ENCODE data around the gene R3HDML. TPM values are rescaled to one million over a fixed set of nuclear protein-coding genes. Genes with fewer than 3 reads are reported as not detected.
A peak's percentile ranks its signal among the peaks of the same experiment; 100 is the strongest.

R3HDML gene
- total RNA-seq, 1 donor from 2014 or later, result not detected

GRCh38 chr20:44384423-44385027 lies 47.7 kb downstream of the R3HDML start:
- Mint-ChIP-seq H3K27ac (no peak overlapping the region), H3K4me3 (ENCODE audit: low read depth) (no peak overlapping the region), H3K27me3 (no peaks in the 10 kb centered on the region), H3K9me3 (ENCODE audit: low read depth) (no peaks in the 10 kb centered on the region), H3K4me1 (ENCODE audit: low read depth) (peaks cover 5% of the 10 kb centered on the region), H3K36me3 (ENCODE audit: insufficient read depth) (peaks cover 2% of the 10 kb centered on the region)
- peak; percentile 73 for DNase-seq (ENCODE audit: low spot score, unreplicated experiment)
- TF ChIP-seq CTCF (IDR thresholded peaks at IDR 0.05; ENCODE audit: unreplicated experiment), result peak; percentile 86

GRCh38 chr20:44388466-44389023 lies 51.7 kb downstream of the R3HDML start:
- Mint-ChIP-seq H3K4me1 (ENCODE audit: low read depth) (peaks cover 2% of the 10 kb centered on the region), H3K27me3 (no peaks in the 10 kb centered on the region), H3K4me3 (ENCODE audit: low read depth) (no peak overlapping the region), H3K27ac (no peak overlapping the region), H3K9me3 (ENCODE audit: low read depth) (no peaks in the 10 kb centered on the region), H3K36me3 (ENCODE audit: insufficient read depth) (peaks cover 2% of the 10 kb centered on the region)
- DNase-seq (ENCODE audit: low spot score, unreplicated experiment), result no peak
- peak; percentile 71 for TF ChIP-seq CTCF (IDR thresholded peaks at IDR 0.05; ENCODE audit: unreplicated experiment)

GRCh38 chr20:44389871-44390270 lies 53.0 kb downstream of the R3HDML start:
- no peaks in the 10 kb centered on the region for H3K9me3 Mint-ChIP-seq (ENCODE audit: low read depth)
- no peak for TF ChIP-seq CTCF (IDR thresholded peaks at IDR 0.05; ENCODE audit: unreplicated experiment)
- peaks cover 12% of the 10 kb centered on the region for H3K4me1 Mint-ChIP-seq (ENCODE audit: low read depth)
- no peak overlapping the region for H3K4me3 Mint-ChIP-seq (ENCODE audit: low read depth)
- H3K36me3 Mint-ChIP-seq (ENCODE audit: insufficient read depth), result peaks cover 2% of the 10 kb centered on the region
- H3K27ac Mint-ChIP-seq, result no peak overlapping the region
- H3K27me3 Mint-ChIP-seq, result no peaks in the 10 kb centered on the region
- DNase-seq (ENCODE audit: low spot score, unreplicated experiment), result no peak

GRCh38 chr20:44390280-44390679 lies 53.4 kb downstream of the R3HDML start:
- Mint-ChIP-seq H3K4me1 (ENCODE audit: low read depth) (peaks cover 13% of the 10 kb centered on the region), H3K27me3 (no peaks in the 10 kb centered on the region), H3K4me3 (ENCODE audit: low read depth) (no peak overlapping the region), H3K9me3 (ENCODE audit: low read depth) (no peaks in the 10 kb centered on the region), H3K27ac (no peak overlapping the region), H3K36me3 (ENCODE audit: insufficient read depth) (peaks cover 2% of the 10 kb centered on the region)
- DNase-seq (ENCODE audit: low spot score, unreplicated experiment), result no peak
- no peak for TF ChIP-seq CTCF (IDR thresholded peaks at IDR 0.05; ENCODE audit: unreplicated experiment)

GRCh38 chr20:44392088-44392775 lies 55.4 kb downstream of the R3HDML start:
- peaks cover 13% of the 10 kb centered on the region for H3K4me1 Mint-ChIP-seq (ENCODE audit: low read depth)
- no peak overlapping the region for H3K4me3 Mint-ChIP-seq (ENCODE audit: low read depth)
- no peaks in the 10 kb centered on the region for H3K9me3 Mint-ChIP-seq (ENCODE audit: low read depth)
- H3K27me3 Mint-ChIP-seq, result no peaks in the 10 kb centered on the region
- TF ChIP-seq CTCF (IDR thresholded peaks at IDR 0.05; ENCODE audit: unreplicated experiment), result no peak
- H3K36me3 Mint-ChIP-seq (ENCODE audit: insufficient read depth), result peaks cover 2% of the 10 kb centered on the region
- DNase-seq (ENCODE audit: low spot score, unreplicated experiment), result no peak
- no peak overlapping the region for H3K27ac Mint-ChIP-seq
